ENCODE data around the gene SDK1. TPM values are rescaled to one million over a fixed set of nuclear protein-coding genes. Genes with fewer than 3 reads are reported as not detected.

SDK1 gene
- total RNA-seq, 2 donors from 2014 or later, result 3.1 to 3.6 TPM

- Histone ChIP-seq H3K27me3 (no peaks in the 10 kb centered on the region), H3K4me1 (no peaks in the 10 kb centered on the region), H3K4me3 (no peak overlapping the region), H3K27ac (no peak overlapping the region), H3K36me3 (no peaks in the 10 kb centered on the region), H3K9me3 (peaks cover 0 to 12% of the 10 kb centered on the region in 2 donors)
- no peak for DNase-seq (ENCODE audit: low spot score)
- no peak for TF ChIP-seq CTCF (IDR thresholded peaks at IDR 0.05)
Observed at GRCh38 chr7:3634396-3634795, 333.3 kb downstream of the SDK1 start.

GRCh38 chr7:3636131-3636860 lies 335.2 kb downstream of the SDK1 start:
- DNase-seq (ENCODE audit: low spot score), result no peak

GRCh38 chr7:3639253-3639652 lies 338.2 kb downstream of the SDK1 start:
- Histone ChIP-seq H3K27me3 (no peaks in the 10 kb centered on the region), H3K27ac (no peak overlapping the region), H3K9me3 (no peaks in the 10 kb centered on the region), H3K4me1 (no peaks in the 10 kb centered on the region), H3K4me3 (no peak overlapping the region), H3K36me3 (no peaks in the 10 kb centered on the region)
- TF ChIP-seq CTCF (IDR thresholded peaks at IDR 0.05), result no peak
- DNase-seq (ENCODE audit: low spot score), result no peak

More at GRCh38 chr7:3636131-3636860, 335.2 kb downstream of the SDK1 start:
- H3K27me3 ChIP-seq, result no peaks in the 10 kb centered on the region
- no peak for TF ChIP-seq CTCF (IDR thresholded peaks at IDR 0.05)
- no peaks in the 10 kb centered on the region for H3K4me1 ChIP-seq
- no peaks in the 10 kb centered on the region for H3K9me3 ChIP-seq
- no peaks in the 10 kb centered on the region for H3K36me3 ChIP-seq
- H3K27ac ChIP-seq, result no peak overlapping the region
- H3K4me3 ChIP-seq, result no peak overlapping the region

- Histone ChIP-seq H3K4me1 (no peaks in the 10 kb centered on the region), H3K27me3 (no peaks in the 10 kb centered on the region), H3K27ac (no peak overlapping the region), H3K9me3 (no peaks in the 10 kb centered on the region), H3K4me3 (no peak overlapping the region), H3K36me3 (no peaks in the 10 kb centered on the region)
- no peak for DNase-seq (ENCODE audit: low spot score)
- TF ChIP-seq CTCF (IDR thresholded peaks at IDR 0.05), result no peak
Observed at GRCh38 chr7:3641582-3641981, 340.5 kb downstream of the SDK1 start.

GRCh38 chr7:3643091-3643490 lies 342.0 kb downstream of the SDK1 start:
- Histone ChIP-seq H3K27me3 (no peaks in the 10 kb centered on the region), H3K4me1 (no peaks in the 10 kb centered on the region), H3K36me3 (no peaks in the 10 kb centered on the region), H3K4me3 (no peak overlapping the region), H3K9me3 (no peaks in the 10 kb centered on the region), H3K27ac (no peak overlapping the region)
- DNase-seq (ENCODE audit: low spot score), result no peak
- no peak for TF ChIP-seq CTCF (IDR thresholded peaks at IDR 0.05)

- no peaks in the 10 kb centered on the region for H3K9me3 ChIP-seq
- H3K36me3 ChIP-seq, result no peaks in the 10 kb centered on the region
- TF ChIP-seq CTCF (IDR thresholded peaks at IDR 0.05), result no peak
- DNase-seq (ENCODE audit: low spot score), result no peak
- no peak overlapping the region for H3K4me3 ChIP-seq
- H3K27ac ChIP-seq, result no peak overlapping the region
- H3K4me1 ChIP-seq, result no peaks in the 10 kb centered on the region
- no peaks in the 10 kb centered on the region for H3K27me3 ChIP-seq
Observed at GRCh38 chr7:3648276-3648675, 347.2 kb downstream of the SDK1 start.

All from right atrium auricular region (tissue), 2 donors.